DMS114 treated with DMSO at 0.1 percent for 48 hours (cell line): ENCODE data around the gene MIA2.
"Not testable (repeated sequence)": the region's sequence is repeated elsewhere in the genome, so short reads cannot be mapped to it uniquely, and the experiment has no call there.

Experiments used
- DNase-seq: peaks from one replicate; lab custom pipeline; 2025; ENCODE audit not compliant: unreplicated experiment; lab: John Stamatoyannopoulos, UW

MIA2 gene

DNA sequence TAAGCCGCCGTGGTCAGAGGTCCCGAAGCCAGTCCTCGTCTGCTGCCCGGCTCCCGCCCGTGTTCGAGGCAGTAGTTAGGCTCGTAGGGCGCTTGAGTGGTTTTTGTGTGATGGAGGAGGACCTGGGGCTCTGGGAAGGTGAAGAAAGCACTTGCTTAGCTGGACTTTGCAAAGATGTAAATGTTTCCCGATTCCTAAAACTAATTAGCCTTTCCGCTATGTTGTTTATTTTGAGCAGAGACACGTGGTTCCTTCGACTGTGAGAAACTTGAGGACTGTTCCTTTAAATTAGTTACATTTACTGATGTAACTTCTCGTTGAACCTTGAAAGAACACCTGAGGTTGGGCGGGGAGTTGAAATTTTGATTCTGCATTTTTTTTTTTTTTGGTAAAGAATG lies 33.9 kb downstream of the MIA2 start:
- peak; percentile 27 for DNase-seq

DNA sequence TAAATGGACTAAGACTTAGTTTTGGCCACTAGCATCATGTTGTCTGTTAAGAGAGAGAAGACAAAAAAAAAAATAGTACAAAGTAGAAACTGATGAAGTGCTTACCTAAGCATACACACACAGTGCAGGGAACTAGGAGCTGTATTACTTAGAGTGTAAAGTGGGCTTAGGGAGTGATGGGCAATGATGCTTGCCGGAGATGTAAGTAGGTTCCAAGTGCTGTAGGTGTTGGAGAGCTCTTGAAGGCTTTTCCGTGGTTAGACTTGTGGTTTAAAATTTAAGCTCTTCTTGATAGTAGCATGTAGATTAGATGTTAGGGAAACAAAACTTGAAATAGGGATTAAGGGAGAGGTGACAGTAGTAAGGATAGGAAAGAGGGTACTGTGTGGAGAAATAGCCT lies 34.7 kb downstream of the MIA2 start:
- peak; percentile 25 for DNase-seq

DNA sequence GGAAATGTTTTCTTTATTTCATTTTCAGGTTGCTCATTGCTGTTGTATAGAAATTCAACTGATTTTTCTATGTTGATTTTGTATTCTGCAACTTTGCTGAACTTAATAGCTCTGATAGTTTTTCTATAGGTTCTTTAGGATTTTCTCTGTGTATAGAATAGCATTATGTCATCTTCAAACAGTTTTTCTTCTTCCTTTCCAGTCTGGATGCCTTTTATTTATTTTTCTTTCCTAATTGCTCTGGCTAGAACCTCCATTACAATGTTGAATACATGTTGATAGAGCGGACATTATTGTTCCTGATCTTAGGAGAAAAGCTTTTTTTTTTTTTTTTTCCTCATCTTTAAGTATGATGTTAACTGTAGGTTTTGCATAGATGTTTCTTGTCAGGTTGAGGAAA lies 39.2 kb downstream of the MIA2 start:
- no peak for DNase-seq

DNA sequence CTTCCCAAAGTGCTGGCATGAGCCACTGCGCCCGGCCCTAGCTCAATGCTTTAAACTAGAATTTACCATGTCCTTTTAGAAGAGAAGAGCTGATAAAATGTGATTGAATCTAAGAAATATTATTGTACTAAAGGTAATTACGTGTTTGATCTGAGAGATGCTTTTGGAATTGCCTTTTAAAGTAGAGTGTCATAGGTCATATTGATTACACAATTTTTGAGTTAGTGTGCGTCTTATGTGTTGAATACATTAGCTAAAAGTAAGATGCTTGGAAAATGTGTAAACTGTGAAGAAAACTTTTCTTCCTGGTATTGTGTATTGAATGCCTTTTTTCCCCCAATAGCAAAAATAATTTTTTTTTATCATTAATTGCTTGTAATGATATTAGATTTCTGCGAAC lies 41.7 kb downstream of the MIA2 start:
- no peak for DNase-seq

DNA sequence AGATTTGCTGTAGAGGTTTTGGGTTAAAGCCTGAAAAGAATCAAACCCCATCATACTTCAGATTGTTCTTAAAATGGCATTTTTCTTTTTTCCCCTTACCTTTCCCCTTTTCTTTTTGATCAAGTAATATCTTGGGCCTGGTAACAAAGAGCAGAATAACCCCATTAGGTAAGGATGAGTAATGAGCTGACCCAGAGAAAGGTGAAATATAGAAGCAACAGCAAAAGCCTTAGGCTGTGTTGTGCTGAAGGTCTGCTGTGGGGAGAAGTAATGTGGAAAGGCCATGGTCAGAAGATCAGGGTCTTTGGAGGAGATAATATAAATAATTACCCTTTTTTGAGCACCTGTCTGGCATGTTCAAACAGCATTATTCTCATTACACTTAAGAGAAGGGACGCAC lies 42.3 kb downstream of the MIA2 start:
- no peak for DNase-seq

DNA sequence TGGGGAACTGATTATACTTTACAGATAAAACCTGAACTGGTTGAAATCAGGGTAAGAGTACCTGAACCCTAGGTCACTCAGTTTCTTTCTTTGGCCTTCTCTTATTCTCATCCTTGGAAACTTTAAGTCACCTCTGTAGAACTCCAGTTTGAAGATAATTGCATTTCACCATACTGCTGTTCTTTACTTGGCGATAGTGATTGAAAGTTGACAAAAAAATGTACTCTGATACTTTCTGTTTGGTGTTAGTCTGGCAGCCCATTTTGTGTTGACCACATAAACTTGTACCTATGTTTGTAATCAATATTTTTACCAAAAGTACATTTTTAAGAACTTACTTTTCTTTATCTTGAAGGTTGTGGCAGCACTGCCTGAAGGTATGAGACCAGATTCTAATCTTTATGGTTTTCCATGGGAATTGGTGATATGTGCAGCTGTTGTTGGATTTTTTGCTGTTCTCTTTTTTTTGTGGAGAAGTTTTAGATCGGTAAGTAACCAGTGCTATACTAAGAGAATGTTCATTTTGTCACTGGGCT lies 42.9 kb downstream of the MIA2 start:
- no peak for DNase-seq

DNA sequence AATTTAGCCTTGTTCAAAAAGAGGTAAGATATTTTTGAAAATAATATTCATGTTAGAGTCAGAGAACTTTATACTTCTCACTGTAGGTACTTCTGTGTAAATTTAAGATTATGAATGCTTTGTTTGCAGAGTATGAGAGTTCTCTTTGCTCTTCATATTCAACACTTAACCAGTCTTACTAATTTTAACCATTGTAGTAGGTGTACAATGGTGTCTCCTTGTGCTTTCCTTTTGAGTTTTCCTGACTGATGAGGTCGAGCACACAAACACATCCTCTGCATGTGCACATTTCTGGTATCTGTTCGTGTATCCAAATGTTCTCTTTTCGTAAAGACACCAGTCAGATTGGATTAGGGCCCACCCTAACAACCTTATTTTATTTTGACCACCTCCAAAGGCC lies 45.8 kb downstream of the MIA2 start:
- DNase-seq = no peak

DNA sequence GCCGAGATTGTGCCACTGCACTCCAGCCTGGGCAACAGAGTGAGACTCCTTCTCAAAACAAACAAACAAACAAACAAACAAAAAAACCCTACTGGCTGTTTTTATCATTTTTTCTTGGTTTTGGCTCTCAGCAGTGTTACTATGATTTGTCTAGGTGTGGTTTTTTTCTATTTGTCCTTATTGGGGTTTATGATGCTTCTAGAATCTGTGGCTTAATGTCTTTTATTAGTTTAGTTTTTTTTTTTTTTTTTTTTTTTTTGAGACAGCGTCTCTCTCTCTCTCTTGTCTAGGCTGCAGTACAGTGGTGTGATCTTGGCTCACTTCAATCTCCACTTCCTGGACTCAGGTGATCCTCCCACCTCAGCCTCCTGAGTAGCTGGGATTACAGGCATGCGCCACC lies 47.0 kb downstream of the MIA2 start:
- DNase-seq = not testable (repeated sequence)

DNA sequence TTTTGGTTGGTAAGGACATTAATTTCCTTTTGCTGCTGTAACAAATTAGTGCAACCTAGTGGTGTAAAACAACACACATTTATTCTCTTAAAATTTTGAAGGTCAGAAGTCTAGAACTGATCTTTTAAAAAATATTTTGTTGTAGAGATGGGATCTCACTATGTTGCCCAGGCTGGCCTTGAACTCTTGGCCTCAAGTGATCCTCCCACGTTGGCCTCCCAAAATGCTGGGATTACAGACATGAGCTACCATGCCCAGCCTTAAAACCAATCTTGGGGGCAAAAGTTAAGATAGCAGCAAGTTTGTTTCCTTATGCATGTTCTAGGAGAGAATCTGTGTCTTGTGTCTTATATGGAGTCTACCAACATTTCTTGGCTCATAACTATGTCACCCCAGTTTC lies 55.8 kb downstream of the MIA2 start:
- DNase-seq = no peak

DNA sequence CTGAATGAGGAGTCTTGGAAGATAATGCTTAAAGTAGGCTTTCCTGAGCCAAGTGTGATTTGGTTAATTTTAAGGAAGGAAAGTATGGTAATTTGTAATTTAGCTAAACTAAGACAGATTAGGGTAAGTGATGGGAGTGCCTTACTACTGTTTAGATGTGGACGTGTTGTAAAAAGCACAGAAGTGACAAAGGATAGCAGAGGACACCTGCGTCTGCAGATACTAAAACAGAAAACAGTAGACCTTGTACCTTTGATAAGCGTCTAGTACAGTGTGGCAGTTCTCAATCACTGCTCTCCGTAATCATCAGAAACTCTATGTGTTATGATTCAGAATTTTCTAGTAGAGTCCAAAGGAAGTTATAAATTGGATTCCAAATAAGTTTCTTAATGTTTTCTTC lies 58.0 kb downstream of the MIA2 start:
- DNase-seq = no peak

DNA sequence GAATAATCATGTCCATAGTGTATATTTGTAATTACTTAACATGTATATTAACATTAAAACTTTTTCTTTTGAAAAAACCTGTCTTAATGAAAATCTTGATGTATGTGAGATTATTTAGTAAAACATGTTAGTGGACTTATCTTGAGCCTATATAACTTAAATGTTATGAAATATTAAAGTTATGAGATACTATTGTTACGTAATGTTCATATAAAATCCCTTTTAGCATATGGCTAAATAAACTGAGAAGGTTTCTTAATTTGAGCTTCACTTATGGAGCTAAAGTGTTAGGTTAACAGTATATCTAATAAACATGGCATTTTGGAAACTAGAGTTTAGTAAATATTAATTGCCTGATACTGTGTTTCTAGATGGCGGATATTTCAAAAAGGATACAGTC lies 59.9 kb downstream of the MIA2 start:
- DNase-seq = no peak

DNA sequence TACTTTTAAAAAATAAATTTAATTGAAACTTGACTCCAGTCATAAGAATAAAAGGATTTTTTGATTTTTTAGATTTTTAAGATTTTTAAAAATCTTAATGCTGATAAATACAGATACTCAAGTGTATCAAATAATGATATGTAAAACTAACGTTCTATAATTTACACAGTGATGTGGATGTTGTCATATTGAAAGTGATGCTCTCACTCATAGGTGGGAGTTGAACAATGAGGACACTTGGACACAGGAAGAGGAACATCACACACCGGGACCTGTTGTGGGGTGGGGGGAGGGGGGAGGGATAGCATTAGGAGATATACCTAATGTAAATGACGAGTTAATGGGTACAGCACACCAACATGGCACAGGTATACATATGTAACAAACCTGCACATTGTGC lies 66.7 kb downstream of the MIA2 start:
- not testable (repeated sequence) for DNase-seq

DNA sequence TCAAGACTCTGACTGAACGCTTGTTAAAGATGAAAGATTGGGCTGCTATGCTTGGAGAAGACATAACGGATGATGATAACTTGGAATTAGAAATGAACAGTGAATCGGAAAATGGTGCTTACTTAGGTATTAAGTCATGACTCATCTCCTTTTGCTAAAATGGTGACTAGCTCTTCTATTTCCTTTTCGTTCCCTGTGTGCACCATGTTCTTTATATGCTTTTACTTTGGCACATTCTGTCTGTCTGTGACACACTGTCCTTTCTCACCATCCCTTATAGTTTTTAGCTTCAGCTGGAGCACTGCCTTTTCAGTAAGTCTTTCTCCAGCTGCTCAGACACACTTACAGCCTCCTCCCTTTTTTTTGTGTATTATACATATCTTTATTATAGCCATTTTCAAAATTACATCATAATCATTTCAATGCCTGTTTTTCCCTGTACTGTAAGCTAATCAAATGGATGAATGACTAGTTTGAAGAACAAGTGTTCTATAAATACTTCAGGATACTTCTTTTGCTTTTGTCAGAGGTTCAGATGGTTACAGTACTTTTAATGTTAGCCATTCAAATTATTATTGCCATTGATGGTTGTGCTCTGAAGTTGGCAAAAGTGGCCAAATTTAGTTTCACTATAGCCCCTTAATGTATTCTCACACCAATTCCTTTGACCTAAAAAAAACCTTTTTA lies 68.6 kb downstream of the MIA2 start:
- DNase-seq = no peak

DNA sequence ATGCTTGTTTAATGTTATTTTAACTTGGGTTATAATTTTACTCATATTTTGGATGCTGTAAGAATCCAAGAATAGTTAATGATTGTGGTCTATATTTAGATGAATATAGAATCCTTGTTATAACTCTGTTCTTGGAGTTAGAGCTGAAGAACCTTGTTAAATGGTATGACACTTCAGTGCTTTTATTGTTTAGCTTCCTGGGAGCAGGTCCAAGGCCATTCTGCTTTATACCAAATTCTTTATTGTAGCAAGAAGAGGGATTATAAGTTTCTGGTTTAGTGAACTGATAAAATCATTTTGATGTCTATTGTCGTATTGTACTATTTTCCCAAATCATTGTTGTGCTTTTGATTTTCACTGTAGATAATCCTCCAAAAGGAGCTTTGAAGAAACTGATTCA lies 69.4 kb downstream of the MIA2 start:
- DNase-seq = no peak

DNA sequence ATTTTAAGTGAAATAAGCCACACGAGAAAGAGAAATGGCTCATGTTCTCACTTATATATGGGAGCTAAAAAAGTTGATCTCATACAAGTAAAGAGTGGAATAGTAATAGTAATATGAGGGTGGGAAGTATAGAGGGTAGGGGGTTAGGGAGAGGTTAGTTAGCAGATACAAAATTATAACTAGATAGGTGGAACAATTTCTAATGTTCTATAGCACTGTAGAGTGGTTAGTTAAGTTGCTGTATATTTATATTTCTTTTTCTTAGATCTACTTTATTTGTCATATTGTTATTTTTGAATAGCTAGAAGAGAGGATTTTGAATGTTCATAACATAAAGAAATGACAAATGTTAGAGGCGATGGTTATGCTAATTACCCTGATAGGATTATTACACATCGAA lies 74.1 kb downstream of the MIA2 start:
- no peak for DNase-seq

DNA sequence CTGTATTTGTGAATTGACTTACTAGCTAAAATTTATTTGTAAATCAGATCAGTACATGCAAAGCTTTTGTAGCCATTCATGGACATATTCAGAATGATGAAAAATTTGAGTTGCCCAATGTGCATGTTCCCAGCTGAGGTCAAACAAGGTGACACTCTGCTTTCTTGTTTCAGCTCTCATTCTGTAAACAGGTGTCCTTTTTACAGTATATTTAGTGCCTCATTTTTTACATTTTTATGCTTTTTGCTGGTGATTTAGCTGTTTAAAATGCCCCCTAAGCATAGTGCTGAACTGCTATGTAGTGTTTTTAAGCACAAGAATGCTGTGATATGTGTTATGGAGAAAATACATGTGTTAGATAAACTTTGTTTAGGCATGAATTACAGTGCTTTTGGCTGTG lies 76.3 kb downstream of the MIA2 start:
- no peak for DNase-seq

DNA sequence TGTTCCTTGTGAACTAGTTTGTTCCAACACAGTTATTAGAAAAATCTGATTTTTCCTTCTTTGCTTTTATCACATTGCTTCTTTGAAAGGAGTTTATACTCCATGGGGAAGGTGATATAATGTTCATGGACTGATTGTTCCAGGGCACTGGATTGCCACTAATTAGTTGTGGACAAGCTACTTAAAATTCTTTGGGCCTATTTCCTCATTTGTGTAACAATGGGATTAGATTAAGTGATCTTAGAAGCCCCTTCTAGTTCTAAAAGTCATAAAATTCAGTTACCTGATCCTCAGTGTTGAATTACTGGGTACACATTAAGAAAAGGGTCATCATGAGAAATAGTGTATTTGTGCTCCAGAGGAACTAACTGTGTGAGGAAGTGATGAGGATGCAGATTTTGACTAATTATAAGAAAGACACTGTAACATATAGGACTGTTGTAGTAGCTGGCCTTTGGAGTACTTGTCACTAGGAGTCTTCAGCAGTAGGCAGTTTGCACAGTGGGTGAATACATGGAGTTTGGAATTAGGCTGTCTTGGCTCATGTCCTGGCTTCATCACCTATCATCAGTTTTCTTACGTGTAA lies 82.2 kb downstream of the MIA2 start:
- no peak for DNase-seq

DNA sequence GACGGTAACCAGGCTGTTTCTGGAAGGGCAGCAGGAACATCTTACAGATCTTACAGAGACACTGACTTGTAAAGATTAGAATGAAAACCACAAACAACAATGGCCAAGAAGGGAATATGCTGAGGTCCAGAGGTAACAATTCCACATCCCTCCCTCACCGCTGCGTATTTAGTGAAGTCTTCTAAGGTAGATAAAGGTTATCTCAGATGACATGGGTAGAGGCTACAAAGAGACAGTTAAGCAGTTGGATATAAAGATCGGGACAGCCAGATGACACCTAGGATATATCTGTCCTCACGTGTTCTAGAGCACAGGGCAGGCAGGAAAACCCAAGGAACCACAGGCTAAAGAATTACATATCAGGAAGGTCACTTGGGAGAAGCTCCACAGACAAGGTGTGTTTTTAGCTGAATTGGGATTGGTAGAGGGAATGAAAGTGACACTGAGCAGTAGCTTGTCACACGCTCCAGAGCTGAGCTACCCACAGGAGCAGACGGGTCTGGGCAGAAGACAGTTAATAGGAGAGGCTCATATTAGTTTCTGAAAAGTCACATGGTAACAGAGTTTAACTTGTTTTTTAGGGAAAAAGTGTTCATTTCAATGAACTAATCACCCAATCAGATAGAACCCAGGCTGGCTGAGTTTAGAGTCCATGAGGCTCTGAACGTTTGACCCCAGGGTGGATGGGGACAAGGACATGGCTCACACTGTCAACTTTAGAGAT lies 83.3 kb downstream of the MIA2 start:
- no peak for DNase-seq

DNA sequence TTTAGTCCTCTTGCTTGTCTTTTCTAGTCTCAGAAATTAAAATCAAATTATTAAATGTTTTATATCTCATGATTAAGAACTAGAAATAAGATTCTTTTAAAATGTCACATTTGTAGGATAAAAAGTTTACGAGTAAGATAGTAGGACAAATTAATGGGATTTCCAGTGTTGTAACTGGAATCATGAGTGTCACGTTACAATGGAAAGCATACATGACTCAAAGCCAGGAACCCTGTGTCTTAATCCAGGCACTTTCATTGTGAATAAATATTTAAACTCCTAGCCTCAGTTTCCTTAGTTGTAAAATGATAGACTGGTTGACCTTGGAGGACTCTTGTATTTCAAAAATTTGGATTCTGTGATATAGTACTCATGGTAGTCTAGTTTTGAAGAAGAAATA lies 84.9 kb downstream of the MIA2 start:
- DNase-seq = no peak

DNA sequence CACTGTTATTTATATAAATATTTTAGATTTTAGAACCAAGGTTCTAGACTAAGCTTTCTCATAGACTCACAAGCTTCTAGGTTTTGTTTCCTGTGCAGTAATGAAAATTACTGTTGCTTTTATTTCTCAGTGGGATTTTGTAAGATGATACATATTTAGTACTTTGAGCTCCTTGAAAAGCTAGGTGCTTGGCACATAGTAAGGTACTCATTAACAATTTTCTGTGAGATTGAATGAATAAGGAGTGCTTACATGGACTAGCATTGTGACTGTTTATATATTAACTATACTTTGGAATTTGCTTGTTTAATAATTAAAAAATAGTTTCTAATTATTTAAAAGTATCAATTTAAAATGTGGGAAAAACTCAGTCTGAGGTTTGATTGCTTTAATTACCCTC lies 85.7 kb downstream of the MIA2 start:
- DNase-seq = no peak

DNA sequence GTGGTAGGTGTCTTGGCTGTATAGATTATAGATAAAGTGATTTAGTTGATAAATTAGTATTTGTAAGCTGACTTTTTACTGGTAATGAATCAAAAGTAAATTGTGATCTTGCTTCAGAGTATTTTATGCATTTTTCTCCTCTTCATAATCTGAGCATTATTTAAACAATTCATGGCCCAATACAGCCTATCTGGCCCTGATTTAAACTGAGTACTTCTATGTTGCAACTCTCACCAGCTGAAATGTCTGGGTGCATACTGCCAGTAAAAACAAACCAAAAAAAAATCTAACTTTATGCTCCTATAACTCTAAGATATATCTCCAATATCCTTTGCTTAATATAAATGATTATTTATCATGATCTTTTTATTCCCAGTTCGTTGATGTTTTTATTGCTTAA lies 86.6 kb downstream of the MIA2 start:
- no peak for DNase-seq

DNA sequence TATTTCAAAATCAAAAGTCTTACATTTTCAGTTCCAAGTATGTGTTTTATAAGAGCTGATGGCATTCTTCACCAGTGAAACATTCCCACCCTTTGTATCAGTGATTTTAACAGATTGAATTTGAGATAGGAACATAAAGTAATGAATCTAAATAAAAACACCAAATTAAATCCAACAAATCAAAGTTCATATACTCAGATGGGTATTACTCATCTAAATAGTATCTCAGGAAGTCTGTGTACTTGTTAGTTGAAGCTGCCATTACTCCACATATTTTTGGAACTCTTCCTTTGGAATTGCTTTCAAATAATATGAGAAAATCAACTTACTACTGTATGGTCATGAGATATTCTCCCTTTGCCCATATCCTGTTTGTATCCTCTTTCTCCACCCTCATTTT lies 89.1 kb downstream of the MIA2 start:
- no peak for DNase-seq
